DOHH2 (cell line): Measurements from ENCODE around the gene TUBG2.

Experiments
- H3F3A ChIP-seq: fragments of 200-600 bp; sonication (generic), shearing (Covaris generic); 2 replicates; pipeline ENCODE4 v1.6.0; 2016; ENCODE audit warnings: antibody characterized with exemption, mild to moderate bottlenecking; ENCODE audit not compliant: control insufficient read depth, insufficient read depth
- H3K27ac ChIP-seq: fragments of 200-600 bp; sonication (generic); 2 replicates; pipeline ENCODE4 v1.5.1; 2014; ENCODE audit warnings: low read depth, mild to moderate bottlenecking, low read length, moderate library complexity
- H3K27me3 ChIP-seq: fragments of 200-600 bp; sonication (generic); 2 replicates; pipeline ENCODE4 v1.6.1; 2014; ENCODE audit warnings: mild to moderate bottlenecking, low read length, mixed read lengths; ENCODE audit not compliant: control insufficient read depth
- H3K36me3 ChIP-seq: fragments of 200-600 bp; sonication (generic); 2 replicates; pipeline ENCODE4 v1.6.1; 2014; ENCODE audit warnings: mild to moderate bottlenecking, low read length, moderate library complexity, mixed read lengths; ENCODE audit not compliant: control insufficient read depth
- H3K4me1 ChIP-seq: fragments of 200-600 bp; sonication (generic); 2 replicates; pipeline ENCODE4 v1.6.1; 2014; ENCODE audit warnings: mild to moderate bottlenecking, low read length, mixed read lengths; ENCODE audit not compliant: control insufficient read depth
- H3K4me2 ChIP-seq: fragments of 200-600 bp; sonication (generic); 2 replicates; pipeline ENCODE4 v1.6.0; 2014; ENCODE audit warnings: mild to moderate bottlenecking, low read length, moderate library complexity
- H3K4me3 ChIP-seq: fragments of 200-600 bp; sonication (generic); 2 replicates; pipeline ENCODE4 v1.5.1; 2014; ENCODE audit warnings: mild to moderate bottlenecking, low read length, mixed read lengths
- H3K79me2 ChIP-seq: fragments of 200-600 bp; sonication (generic); 2 replicates; pipeline ENCODE4 v1.6.1; 2014; ENCODE audit warnings: mild to moderate bottlenecking, low read length, mixed read lengths; ENCODE audit not compliant: control insufficient read depth
- H3K9me2 ChIP-seq: fragments of 200-600 bp; sonication (generic); replicated peaks from 2 replicates; pipeline ENCODE4 v1.6.1; 2014; ENCODE audit warnings: mild to moderate bottlenecking, low read length, mixed read lengths; ENCODE audit not compliant: control insufficient read depth
- H3K9me3 ChIP-seq: fragments of 200-600 bp; sonication (generic); 2 replicates; pipeline ENCODE4 v1.6.1; 2014; ENCODE audit warnings: antibody characterized with exemption, low read length, mixed read lengths; ENCODE audit not compliant: control insufficient read depth, insufficient read depth
- H4K20me1 ChIP-seq: fragments of 200-600 bp; sonication (generic); 2 replicates; pipeline ENCODE4 v1.6.0; 2014; ENCODE audit warnings: low read depth, mild to moderate bottlenecking, antibody characterized with exemption, low read length, moderate library complexity; ENCODE audit not compliant: control insufficient read depth, insufficient read depth
- EZH2phosphoT487 ChIP-seq: fragments of 200-600 bp; sonication (generic); IDR thresholded peaks from 2 replicates; pipeline ENCODE4 v1.6.1; 2017; ENCODE audit warnings: borderline replicate concordance, mild to moderate bottlenecking, antibody characterized with exemption, low read length, moderate library complexity, mixed read lengths
- TF ChIP-seq, protein P1 (sequence below): fragments of 200-600 bp; sonication (generic); IDR thresholded peaks from one replicate; pipeline ENCODE4 v1.5.1; 2014; ENCODE audit warnings: antibody characterized with exemption, mild to moderate bottlenecking, low read depth, low read length; ENCODE audit not compliant: poor library complexity, severe bottlenecking

TUBG2 gene

GRCh38 chr17:42678951-42679491 lies 19.9 kb downstream of the TUBG2 start:
- peaks cover 13% of the 10 kb centered on the region for H3F3A ChIP-seq
- H4K20me1 ChIP-seq, result no peaks in the 10 kb centered on the region
- no peaks in the 10 kb centered on the region for H3K9me3 ChIP-seq
- peaks cover 76% of the 10 kb centered on the region for H3K4me1 ChIP-seq
- no peaks in the 10 kb centered on the region for H3K36me3 ChIP-seq
- H3K9me2 ChIP-seq, result no peaks in the 10 kb centered on the region
- no peaks in the 10 kb centered on the region for H3K79me2 ChIP-seq
- no peak for TF ChIP-seq EZH2phosphoT487
- TF ChIP-seq, protein P1, sequence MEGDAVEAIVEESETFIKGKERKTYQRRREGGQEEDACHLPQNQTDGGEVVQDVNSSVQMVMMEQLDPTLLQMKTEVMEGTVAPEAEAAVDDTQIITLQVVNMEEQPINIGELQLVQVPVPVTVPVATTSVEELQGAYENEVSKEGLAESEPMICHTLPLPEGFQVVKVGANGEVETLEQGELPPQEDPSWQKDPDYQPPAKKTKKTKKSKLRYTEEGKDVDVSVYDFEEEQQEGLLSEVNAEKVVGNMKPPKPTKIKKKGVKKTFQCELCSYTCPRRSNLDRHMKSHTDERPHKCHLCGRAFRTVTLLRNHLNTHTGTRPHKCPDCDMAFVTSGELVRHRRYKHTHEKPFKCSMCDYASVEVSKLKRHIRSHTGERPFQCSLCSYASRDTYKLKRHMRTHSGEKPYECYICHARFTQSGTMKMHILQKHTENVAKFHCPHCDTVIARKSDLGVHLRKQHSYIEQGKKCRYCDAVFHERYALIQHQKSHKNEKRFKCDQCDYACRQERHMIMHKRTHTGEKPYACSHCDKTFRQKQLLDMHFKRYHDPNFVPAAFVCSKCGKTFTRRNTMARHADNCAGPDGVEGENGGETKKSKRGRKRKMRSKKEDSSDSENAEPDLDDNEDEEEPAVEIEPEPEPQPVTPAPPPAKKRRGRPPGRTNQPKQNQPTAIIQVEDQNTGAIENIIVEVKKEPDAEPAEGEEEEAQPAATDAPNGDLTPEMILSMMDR, result no peak
- peak overlapping the region; percentile 72 for H3K4me3 ChIP-seq
- H3K4me2 ChIP-seq, result peak overlapping the region; percentile 76
- peaks cover 50% of the 10 kb centered on the region for H3K27me3 ChIP-seq
- peak overlapping the region; percentile 53 for H3K27ac ChIP-seq

DNA sequence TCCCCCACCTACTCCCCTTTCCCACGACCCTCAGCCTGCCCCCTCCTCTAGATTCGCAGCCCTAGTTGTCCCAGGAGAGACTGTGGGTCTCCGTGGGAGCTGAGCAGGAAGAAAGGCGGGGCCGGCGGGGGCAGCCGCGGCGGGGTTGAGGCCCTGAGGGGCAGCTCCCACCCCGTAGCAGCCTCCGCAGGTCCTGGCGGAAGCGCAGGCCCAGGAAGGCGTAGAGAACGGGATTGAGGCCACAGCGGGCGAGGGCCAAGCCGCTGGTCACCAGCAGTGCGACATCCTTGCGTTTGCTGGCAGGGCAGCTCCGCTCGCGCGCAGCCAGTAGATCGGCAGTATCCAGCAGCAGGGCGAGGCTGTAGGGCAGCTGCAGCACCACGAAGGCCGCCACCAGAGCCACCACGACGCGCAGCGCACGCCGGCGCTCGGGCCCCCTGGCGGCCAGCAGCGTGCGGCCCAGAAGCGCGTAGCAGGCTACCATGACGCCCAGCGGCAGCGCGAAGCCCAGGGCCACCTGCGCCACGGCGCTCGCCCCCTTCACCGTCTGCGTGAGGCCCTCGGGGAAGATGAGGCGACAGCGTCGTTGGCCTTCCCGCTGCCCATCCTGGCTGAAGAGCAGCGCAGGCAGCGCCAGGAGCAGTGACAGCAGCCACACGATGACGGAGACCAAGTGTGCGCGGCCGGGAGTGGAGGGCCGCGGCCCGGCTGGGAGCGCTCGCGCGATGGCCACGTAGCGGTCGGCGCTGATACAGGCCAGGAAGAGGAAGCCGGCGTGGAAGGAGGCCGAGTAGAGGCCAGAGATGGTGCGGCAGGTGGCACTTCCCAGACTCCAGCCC lies 20.6 kb downstream of the TUBG2 start:
- peak overlapping the region; percentile 72 for H3K4me3 ChIP-seq
- TF ChIP-seq, protein P1, result peak; percentile 85
- TF ChIP-seq EZH2phosphoT487, result no peak
- H3K27me3 ChIP-seq, result peaks cover 43% of the 10 kb centered on the region
- no peaks in the 10 kb centered on the region for H3K9me3 ChIP-seq
- H4K20me1 ChIP-seq, result no peaks in the 10 kb centered on the region
- peaks cover 10% of the 10 kb centered on the region for H3F3A ChIP-seq
- H3K4me1 ChIP-seq, result peaks cover 69% of the 10 kb centered on the region
- H3K79me2 ChIP-seq, result no peaks in the 10 kb centered on the region
- H3K27ac ChIP-seq, result peak overlapping the region; percentile 53
- no peaks in the 10 kb centered on the region for H3K9me2 ChIP-seq
- H3K4me2 ChIP-seq, result peak overlapping the region; percentile 76
- H3K36me3 ChIP-seq, result no peaks in the 10 kb centered on the region

DNA sequence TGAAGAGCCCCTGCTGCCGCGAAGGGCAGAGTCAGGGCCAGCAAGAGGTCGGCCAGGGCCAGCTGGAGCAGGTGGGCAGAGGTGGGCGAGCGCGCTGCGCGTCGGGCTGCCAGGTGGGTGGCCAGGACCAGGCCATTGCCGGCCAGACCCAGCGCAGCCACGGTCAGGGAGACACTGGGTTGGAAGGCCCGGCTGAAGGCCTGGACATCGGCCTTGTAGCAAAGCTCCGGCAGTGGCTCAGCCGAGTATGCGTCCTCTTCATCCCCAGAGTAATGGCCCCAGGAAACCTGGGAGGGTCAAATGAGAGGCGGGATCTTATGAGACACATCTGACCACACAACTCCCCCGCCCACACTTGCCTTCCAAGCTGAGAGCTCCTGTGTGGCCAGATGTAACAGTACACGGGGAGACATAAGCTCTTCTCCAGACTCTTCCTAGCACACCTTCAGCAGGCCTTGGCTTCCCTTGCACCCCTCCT lies 21.3 kb downstream of the TUBG2 start:
- H3K4me1 ChIP-seq, result peaks cover 62% of the 10 kb centered on the region

More for the DNA sequence above, 21.3 kb downstream of the TUBG2 start:
- no peak overlapping the region for H3K27ac ChIP-seq
- H3K9me3 ChIP-seq, result no peaks in the 10 kb centered on the region
- H3F3A ChIP-seq, result peaks cover 9% of the 10 kb centered on the region
- no peak for TF ChIP-seq EZH2phosphoT487
- TF ChIP-seq, protein P1, result no peak
- peak overlapping the region; percentile 72 for H3K4me3 ChIP-seq
- peak overlapping the region; percentile 76 for H3K4me2 ChIP-seq
- peaks cover 36% of the 10 kb centered on the region for H3K27me3 ChIP-seq
- no peaks in the 10 kb centered on the region for H3K79me2 ChIP-seq
- no peaks in the 10 kb centered on the region for H3K36me3 ChIP-seq
- no peaks in the 10 kb centered on the region for H4K20me1 ChIP-seq
- H3K9me2 ChIP-seq, result no peaks in the 10 kb centered on the region
